Activated T-cell treated with anti-CD3 and anti-CD28 coated beads, Interleukin-2, amount 50 U/mL, for 72 hours (primary cell): ENCODE measurements around the gene CACNA1C. TPM values are rescaled to one million over a fixed set of nuclear protein-coding genes. Genes with fewer than 3 reads are reported as not detected.

Source experiments
- ATAC-seq, 2 donors: fragments of 150-1000 bp; cut with Tn5 transposase; replicated peaks in 1 of 2; 2 replicates each; pipeline ENCODE4 v1.10.0; 2021; ENCODE audit warnings: moderate library complexity in 2 of 2, mild to moderate bottlenecking in 1 of 2
- DNase-seq, 2 donors: peaks; one replicate each; pipeline ENCODE4 v3.0.0; 2021 to 2022; ENCODE audit warnings: mixed read lengths in 1 of 2
- H3K27ac Mint-ChIP-seq: one replicate; pipeline ENCODE4 v1.8.0; 2022; ENCODE audit warnings: mild to moderate bottlenecking, moderate library complexity, mixed read lengths
- H3K27me3 Mint-ChIP-seq: one replicate; pipeline ENCODE4 v1.8.0; 2022; ENCODE audit warnings: low read depth, mixed read lengths
- H3K36me3 Mint-ChIP-seq, 2 donors: one replicate each; pipeline ENCODE4 v1.8.0; 2022; ENCODE audit warnings: mixed read lengths in 2 of 2, mild to moderate bottlenecking in 1 of 2; ENCODE audit not compliant: insufficient read depth in 2 of 2
- H3K4me1 Mint-ChIP-seq: one replicate; pipeline ENCODE4 v1.8.0; 2022; ENCODE audit warnings: low read depth, mixed read lengths
- H3K4me3 Mint-ChIP-seq, 2 donors: one replicate each; pipeline ENCODE4 v1.8.0; 2022; ENCODE audit warnings: mild to moderate bottlenecking in 2 of 2, mixed read lengths in 2 of 2, moderate library complexity in 2 of 2
- H3K9me3 Mint-ChIP-seq, 2 donors: one replicate each; pipeline ENCODE4 v1.8.0; 2022; ENCODE audit warnings: mixed read lengths in 2 of 2
- total RNA-seq, 2 donors: library from RNA; stranded (reverse); gene quantifications; one replicate each; pipeline ENCODE4 v1.2.3, GENCODE V29; 2022

CACNA1C gene
- total RNA-seq, 2 donors from 2014 or later = 0.14 to 0.21 TPM

- H3K4me3 Mint-ChIP-seq = no peak overlapping the region
- peak in 1 of 2 donors; percentile 4 for DNase-seq
These were observed 242.1 kb downstream of the CACNA1C start for GRCh38 chr12:2294651-2295475.

GRCh38 chr12:2295941-2296461 lies 243.2 kb downstream of the CACNA1C start:
- no peak for ATAC-seq
- H3K27me3 Mint-ChIP-seq = peaks cover 10% of the 10 kb centered on the region

More at GRCh38 chr12:2294651-2295475, 242.1 kb downstream of the CACNA1C start:
- Mint-ChIP-seq H3K27me3 (peaks cover 10% of the 10 kb centered on the region), H3K27ac (no peak overlapping the region), H3K9me3 (no peaks in the 10 kb centered on the region), H3K36me3 (no peaks in the 10 kb centered on the region), H3K4me1 (peaks cover 21% of the 10 kb centered on the region)
- peak; percentile 39 to 59 for ATAC-seq

GRCh38 chr12:2297004-2297403 lies 244.2 kb downstream of the CACNA1C start:
- H3K4me3 Mint-ChIP-seq = no peak overlapping the region
- H3K4me1 Mint-ChIP-seq = peaks cover 21% of the 10 kb centered on the region
- H3K9me3 Mint-ChIP-seq = no peaks in the 10 kb centered on the region
- no peaks in the 10 kb centered on the region for H3K36me3 Mint-ChIP-seq
- no peak for ATAC-seq
- DNase-seq = no peak
- no peak overlapping the region for H3K27ac Mint-ChIP-seq
- H3K27me3 Mint-ChIP-seq = peaks cover 10% of the 10 kb centered on the region

More at GRCh38 chr12:2295941-2296461, 243.2 kb downstream of the CACNA1C start:
- Mint-ChIP-seq H3K9me3 (no peaks in the 10 kb centered on the region), H3K4me3 (no peak overlapping the region), H3K36me3 (no peaks in the 10 kb centered on the region), H3K27ac (no peak overlapping the region), H3K4me1 (peaks cover 21% of the 10 kb centered on the region)
- DNase-seq = no peak

GRCh38 chr12:2297658-2298057 lies 244.9 kb downstream of the CACNA1C start:
- DNase-seq = no peak
- H3K4me1 Mint-ChIP-seq = peaks cover 21% of the 10 kb centered on the region
- no peak for ATAC-seq
- no peaks in the 10 kb centered on the region for H3K36me3 Mint-ChIP-seq
- no peak overlapping the region for H3K4me3 Mint-ChIP-seq
- no peak overlapping the region for H3K27ac Mint-ChIP-seq
- H3K27me3 Mint-ChIP-seq = peaks cover 10% of the 10 kb centered on the region
- H3K9me3 Mint-ChIP-seq = no peaks in the 10 kb centered on the region

- H3K4me3 Mint-ChIP-seq = no peak overlapping the region
- ATAC-seq = no peak
- no peak for DNase-seq
- peaks cover 10% of the 10 kb centered on the region for H3K27me3 Mint-ChIP-seq
- H3K27ac Mint-ChIP-seq = no peak overlapping the region
- H3K4me1 Mint-ChIP-seq = peaks cover 21% of the 10 kb centered on the region
- H3K9me3 Mint-ChIP-seq = no peaks in the 10 kb centered on the region
- H3K36me3 Mint-ChIP-seq = no peaks in the 10 kb centered on the region
These were observed 245.9 kb downstream of the CACNA1C start for GRCh38 chr12:2298556-2299200.

GRCh38 chr12:2299206-2299605 lies 246.4 kb downstream of the CACNA1C start:
- H3K9me3 Mint-ChIP-seq = no peaks in the 10 kb centered on the region
- peaks cover 21% of the 10 kb centered on the region for H3K4me1 Mint-ChIP-seq
- H3K4me3 Mint-ChIP-seq = no peak overlapping the region
- H3K27me3 Mint-ChIP-seq = peaks cover 10% of the 10 kb centered on the region
- DNase-seq = no peak
- no peak overlapping the region for H3K27ac Mint-ChIP-seq
- no peaks in the 10 kb centered on the region for H3K36me3 Mint-ChIP-seq
- ATAC-seq = no peak

- H3K36me3 Mint-ChIP-seq = no peaks in the 10 kb centered on the region
- no peak overlapping the region for H3K4me3 Mint-ChIP-seq
- ATAC-seq = no peak
- H3K27me3 Mint-ChIP-seq = peaks cover 10% of the 10 kb centered on the region
- no peak overlapping the region for H3K27ac Mint-ChIP-seq
- no peaks in the 10 kb centered on the region for H3K9me3 Mint-ChIP-seq
- H3K4me1 Mint-ChIP-seq = peaks cover 14% of the 10 kb centered on the region
- DNase-seq = no peak
These were observed 247.4 kb downstream of the CACNA1C start for GRCh38 chr12:2300168-2300567.

- DNase-seq (no peak), ATAC-seq (no peak)
- Mint-ChIP-seq H3K9me3 (no peaks in the 10 kb centered on the region), H3K4me3 (no peak overlapping the region), H3K4me1 (peaks cover 10% of the 10 kb centered on the region), H3K27ac (no peak overlapping the region), H3K36me3 (no peaks in the 10 kb centered on the region), H3K27me3 (peaks cover 6% of the 10 kb centered on the region)
These were observed 248.1 kb downstream of the CACNA1C start for GRCh38 chr12:2300886-2301285.

GRCh38 chr12:2301531-2302461 lies 249.0 kb downstream of the CACNA1C start:
- ATAC-seq (no peak), DNase-seq (no peak)
- Mint-ChIP-seq H3K4me3 (no peak overlapping the region), H3K27ac (no peak overlapping the region), H3K9me3 (no peaks in the 10 kb centered on the region), H3K36me3 (no peaks in the 10 kb centered on the region), H3K4me1 (peaks cover 10% of the 10 kb centered on the region), H3K27me3 (peaks cover 4% of the 10 kb centered on the region)

- Mint-ChIP-seq H3K27me3 (no peaks in the 10 kb centered on the region), H3K4me1 (peaks cover 10% of the 10 kb centered on the region), H3K36me3 (no peaks in the 10 kb centered on the region), H3K4me3 (no peak overlapping the region), H3K9me3 (no peaks in the 10 kb centered on the region), H3K27ac (no peak overlapping the region)
- DNase-seq = no peak
- no peak for ATAC-seq
These were observed 250.2 kb downstream of the CACNA1C start for GRCh38 chr12:2302711-2303580.

- DNase-seq = no peak
These were observed 251.4 kb downstream of the CACNA1C start for GRCh38 chr12:2304223-2304622.

GRCh38 chr12:2306012-2306411 lies 253.2 kb downstream of the CACNA1C start:
- DNase-seq (no peak), ATAC-seq (no peak)
- H3K27me3 Mint-ChIP-seq = no peaks in the 10 kb centered on the region
- H3K27ac Mint-ChIP-seq = no peak overlapping the region
- no peaks in the 10 kb centered on the region for H3K36me3 Mint-ChIP-seq
- no peaks in the 10 kb centered on the region for H3K9me3 Mint-ChIP-seq
- no peak overlapping the region for H3K4me3 Mint-ChIP-seq
- H3K4me1 Mint-ChIP-seq = no peaks in the 10 kb centered on the region

More at GRCh38 chr12:2304223-2304622, 251.4 kb downstream of the CACNA1C start:
- Mint-ChIP-seq H3K27ac (no peak overlapping the region), H3K4me3 (no peak overlapping the region), H3K27me3 (no peaks in the 10 kb centered on the region), H3K9me3 (no peaks in the 10 kb centered on the region), H3K4me1 (peaks cover 3% of the 10 kb centered on the region), H3K36me3 (no peaks in the 10 kb centered on the region)
- no peak for ATAC-seq
